ENCODE data around the gene RIMS4.

DNA sequence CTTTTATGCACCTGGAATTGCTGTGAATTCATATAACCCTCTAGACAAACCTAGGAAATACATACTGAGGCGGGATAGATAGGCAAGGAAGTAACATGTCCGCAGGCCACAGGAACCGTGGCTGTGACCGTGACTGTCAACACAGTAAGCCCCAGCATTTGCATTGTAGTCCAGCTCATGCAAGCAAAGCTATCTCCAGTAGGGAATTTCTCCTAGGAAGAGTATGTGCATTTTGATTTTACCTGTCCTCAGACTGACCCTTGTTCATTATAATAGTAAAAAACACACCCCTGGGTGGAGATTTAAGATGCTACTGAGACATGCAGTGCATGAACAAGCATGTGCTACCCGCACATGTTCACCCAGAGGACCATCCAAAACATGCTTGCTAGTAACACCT, 30.5 kb upstream of the RIMS4 start:
- no peak for TF ChIP-seq CTCF (IDR thresholded peaks at IDR 0.05)
- no peak for TF ChIP-seq POLR2AphosphoS5 (IDR thresholded peaks at IDR 0.05)
